ENCODE measurements around the gene AKR1C3.
"Not testable (repeated sequence)": the region's sequence is repeated elsewhere in the genome, so short reads cannot be mapped to it uniquely, and the experiment has no call there.

The AKR1C3 gene

DNA sequence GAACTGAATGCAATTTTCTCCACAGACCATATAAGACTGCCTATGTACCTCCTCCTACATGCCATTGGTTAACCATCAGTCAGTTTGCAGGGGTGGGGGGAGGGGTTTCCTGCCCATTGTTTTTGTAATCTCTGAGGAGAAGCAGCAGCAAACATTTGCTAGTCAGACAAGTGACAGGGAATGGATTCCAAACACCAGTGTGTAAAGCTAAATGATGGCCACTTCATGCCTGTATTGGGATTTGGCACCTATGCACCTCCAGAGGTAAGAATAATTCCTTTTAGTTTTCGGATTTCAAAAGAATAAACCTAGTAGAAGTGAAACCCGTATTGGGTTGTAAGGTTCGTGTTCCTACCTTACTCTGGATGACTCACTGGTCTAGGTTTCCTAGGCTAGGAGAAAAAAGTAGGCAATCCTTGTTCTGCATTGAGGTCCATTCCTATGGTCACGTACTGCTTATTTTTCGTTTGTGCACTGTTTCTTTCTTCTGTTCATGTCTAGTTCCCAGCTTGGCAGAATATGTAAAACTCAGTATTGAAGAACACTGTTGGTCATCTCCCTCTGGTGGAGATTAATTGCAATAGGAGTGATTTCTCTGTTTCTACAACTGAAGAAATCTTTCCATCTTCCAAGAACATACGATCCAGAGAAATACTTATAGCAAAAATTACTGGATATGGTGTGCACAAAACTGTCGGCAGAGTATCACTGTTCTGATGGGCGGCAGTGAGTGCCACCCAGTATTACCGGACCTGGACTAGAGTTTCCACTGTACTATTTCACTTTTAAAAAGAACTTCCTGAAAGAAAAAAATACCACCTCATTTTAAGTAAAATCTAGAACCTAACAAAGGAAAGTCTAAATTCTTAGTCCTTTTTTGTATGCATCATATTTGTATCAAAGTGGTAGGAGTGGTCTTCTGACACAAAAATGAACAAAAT, at the start of gene AKR1C3:
Gene AKR1C3 (plus strand): TSS at position 150 of the 941 bp plus-strand sequence. CDS start 31 bp downstream, at position 181.
- peak; percentile 44 for DNase-seq

DNA sequence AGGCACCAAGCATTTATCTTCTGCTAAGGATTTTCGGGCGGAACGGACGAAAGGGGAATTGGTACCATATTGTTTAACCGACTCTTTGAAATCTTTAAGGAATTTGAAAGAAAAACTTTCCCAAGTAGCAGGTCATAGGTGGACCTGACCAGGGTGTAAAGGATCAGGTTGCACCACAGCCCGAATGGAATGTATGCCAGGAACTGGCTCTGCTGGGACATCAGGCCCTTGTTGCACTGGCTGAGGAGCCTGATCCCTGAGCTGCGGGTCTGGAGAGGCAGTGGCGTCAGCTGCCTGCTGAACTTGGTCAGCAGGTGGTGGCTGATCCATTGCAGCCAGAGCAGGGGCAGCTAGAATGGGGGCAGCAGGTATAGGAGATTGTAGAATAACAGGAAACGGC, 49.1 kb upstream of the AKR1C3 start:
- no peak for DNase-seq

DNA sequence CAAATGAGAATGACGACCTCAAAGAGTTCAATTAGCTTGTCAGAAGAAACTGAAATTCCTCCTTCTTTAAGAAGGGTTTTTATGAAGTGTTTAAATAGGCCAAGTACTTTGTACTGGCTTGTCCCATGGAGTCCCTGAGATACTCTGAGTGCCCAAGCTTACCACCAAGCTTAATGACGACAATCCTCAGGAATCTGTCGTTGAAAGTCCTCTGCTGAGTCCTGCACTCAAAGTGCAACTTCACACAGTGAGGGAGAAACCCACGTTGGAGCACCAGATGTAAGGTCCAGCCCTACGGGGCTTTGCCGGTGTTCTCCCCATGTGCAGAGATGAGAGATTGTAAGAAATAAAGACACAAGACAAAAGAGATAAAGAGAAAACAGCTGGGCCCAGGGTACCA, 47.8 kb upstream of the AKR1C3 start:
- peak; percentile 14 for DNase-seq

DNA sequence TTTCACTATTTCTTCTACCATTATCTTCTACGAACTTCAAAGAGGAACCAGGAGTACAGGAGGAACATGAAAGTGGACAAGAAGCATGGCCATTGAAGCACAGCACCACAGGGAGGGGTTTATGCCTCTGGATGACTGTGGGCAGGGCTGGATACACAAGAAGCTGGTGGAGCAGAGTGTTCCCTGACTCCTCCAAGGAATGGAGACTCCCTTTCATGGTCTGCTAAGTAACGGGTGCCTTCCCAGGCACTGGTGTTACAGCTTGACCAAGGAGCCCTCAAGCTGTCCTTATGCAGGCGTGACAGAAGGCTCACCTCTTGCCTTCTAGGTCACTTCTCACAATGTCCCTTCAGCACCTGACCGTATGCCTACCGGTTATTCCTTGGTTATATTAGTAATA, 47.2 kb upstream of the AKR1C3 start:
- not testable (repeated sequence) for DNase-seq

DNA sequence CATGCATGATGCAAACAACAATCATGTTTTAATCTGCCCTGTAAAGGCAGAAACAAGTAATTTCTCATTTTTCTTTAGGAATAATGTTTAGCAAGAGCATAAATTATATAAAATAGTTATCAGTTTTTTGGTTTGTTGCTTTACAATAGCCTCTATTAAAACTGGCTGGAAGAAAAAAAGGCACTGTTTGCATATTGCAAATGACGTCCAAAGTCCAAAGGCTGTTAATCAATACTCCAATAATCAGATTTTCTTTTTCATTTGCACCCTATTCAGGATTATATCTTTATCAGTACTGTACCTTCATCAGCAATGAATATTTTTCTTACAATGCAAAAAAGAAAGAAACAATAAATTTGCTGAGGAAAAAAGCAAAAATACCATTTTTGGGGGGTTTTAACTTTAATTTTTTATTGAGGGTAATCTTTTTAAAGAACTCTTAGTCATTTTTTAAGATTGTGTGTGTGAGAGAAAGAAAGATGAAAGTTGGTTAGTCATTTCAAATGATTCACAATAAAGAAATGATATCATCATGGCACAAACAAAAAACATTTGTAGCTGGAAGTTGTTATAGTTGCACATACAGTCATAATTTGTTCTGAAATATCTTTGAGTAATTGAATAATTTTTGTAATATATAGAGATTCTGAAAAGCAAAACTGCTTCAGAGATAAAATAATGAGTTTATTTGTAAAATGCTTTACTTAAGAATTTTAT, 46.1 kb upstream of the AKR1C3 start:
- peak; percentile 18 for DNase-seq

DNA sequence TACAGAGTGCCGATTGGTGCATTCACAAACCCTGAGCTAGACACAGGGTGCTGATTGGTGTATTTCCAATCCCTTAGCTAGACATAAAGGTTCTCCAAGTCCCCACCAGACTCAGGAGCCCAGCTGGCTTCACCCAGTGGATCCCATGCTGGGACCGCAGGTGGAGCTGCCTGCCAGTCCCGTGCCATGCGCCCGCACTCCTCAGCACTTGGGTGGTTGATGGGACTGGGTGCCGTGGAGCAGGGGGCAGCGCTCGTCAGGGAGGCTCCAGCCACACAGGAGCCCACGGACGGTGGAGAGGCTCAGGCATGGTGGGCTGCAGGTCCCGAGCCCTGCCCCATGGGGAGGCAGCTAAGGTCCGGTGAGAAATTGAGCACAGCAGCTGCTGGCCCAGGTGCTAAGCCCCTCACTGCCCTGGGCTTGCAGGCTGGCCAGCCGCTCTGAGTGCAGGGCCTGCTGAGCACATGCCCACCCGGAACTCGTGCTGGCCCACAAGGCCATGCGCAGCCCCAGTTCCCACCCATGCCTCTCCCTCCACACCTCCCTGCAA, 41.2 kb upstream of the AKR1C3 start:
- DNase-seq, result not testable (repeated sequence)

DNA sequence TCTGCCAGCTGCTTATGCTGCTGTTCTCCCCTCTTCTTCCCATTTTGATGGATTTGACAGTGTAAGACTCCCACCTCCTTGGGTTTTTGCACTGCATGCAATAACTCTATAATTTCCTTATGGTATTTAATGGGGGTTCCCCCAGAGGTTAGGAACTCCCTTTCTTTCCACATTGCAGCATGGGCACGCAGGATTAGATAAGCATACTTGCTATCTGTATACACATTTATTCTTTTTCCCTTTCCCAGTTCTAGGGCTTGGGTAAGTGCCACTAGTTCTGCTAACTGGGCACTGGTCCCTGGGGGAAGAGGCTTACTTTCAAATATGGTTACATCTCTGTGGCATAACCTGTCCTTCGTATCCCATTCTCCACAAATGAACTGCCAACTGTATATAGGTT, 39.4 kb upstream of the AKR1C3 start:
- not testable (repeated sequence) for DNase-seq

DNA sequence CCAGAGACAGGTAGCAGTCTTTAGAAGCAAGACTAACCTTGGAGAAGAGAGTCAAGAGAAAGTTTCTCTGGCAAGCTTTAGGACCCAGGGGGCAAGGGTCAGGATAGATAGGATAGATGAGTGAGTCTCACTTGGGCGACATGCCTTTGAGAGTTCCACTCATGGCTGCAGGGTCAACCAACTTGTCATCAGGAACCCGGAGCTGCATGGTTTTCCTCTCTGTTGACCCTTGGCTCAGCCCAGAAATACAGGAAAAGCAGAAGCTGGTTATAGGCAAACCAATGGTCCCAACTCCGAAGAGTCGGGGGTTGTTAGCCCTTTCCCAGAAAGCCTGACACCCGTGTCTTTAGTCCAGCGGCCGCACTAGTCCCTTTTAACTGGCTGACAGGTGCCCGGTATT, 34.9 kb upstream of the AKR1C3 start:
- DNase-seq, result not testable (repeated sequence)

DNA sequence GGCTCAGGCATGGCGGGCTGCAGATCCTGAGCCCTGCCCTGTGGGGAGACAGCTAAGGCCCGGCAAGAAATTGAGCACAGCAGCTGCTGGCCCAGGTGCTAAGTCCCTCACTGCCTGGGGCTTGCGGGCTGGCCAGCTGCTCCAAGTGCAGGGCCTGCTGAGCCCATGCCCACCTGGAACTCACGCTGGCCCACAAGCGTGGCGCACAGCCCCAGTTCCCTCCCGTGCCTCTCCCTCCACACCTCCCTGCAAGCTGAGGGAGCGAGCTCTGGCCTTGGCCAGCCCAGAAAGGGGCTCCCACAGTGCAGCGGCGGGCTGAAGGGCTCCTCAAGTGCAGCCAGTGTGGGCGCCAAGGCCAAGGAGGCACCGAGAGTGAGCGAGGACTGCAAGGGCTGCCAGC, 33.4 kb upstream of the AKR1C3 start:
- DNase-seq, result not testable (repeated sequence)

DNA sequence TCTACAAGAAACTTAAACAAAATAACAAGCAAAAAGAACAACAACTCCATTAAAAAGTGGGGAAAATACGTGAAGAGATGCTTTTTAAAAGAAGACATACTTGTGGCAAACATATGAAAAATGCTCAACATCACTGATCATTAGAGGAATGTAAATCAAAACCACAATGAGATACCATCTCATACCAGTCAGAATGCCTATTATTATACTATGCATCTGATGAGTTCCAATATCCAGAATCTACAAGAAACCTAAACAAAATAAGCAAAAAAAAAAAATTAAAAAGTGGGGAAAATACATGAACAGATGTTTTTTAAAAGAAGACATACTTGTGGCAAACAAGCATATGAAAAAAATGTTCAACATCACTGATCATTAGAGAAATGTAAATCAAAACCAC, 29.6 kb upstream of the AKR1C3 start:
- peak; percentile 49 for DNase-seq

DNA sequence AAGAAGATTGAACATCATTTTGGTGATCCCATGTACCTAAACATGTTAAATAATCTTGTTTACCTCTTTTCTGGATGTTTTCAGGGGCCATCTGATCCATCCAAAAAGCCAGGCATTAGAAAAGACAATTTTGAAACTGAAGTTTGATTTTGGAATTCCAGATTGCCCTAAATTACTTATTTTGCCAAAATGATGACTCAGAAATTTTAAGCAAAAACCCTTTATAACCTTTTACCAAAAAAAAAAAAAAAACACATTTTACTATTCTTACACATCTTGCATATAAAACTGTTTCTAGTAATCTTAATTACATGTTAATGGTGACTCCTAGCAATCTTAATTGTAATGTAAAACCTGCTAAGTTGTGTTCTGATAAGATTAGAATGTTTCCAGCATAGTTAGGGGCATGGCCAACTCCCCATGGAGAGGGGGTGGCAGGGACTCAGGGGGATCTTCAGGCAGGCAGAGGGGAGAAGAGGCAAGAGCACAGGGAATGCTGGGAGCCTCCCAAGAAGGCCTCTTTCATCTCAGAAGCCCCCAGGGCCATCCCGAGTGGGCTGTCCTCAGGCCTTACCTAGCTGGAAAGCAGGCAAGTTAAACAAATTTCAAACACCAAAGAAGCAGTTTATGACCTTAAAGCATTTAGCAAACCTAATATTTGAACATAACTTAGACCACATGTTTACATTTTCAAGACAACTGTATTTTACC, 25.8 kb upstream of the AKR1C3 start:
- DNase-seq, result no peak

DNA sequence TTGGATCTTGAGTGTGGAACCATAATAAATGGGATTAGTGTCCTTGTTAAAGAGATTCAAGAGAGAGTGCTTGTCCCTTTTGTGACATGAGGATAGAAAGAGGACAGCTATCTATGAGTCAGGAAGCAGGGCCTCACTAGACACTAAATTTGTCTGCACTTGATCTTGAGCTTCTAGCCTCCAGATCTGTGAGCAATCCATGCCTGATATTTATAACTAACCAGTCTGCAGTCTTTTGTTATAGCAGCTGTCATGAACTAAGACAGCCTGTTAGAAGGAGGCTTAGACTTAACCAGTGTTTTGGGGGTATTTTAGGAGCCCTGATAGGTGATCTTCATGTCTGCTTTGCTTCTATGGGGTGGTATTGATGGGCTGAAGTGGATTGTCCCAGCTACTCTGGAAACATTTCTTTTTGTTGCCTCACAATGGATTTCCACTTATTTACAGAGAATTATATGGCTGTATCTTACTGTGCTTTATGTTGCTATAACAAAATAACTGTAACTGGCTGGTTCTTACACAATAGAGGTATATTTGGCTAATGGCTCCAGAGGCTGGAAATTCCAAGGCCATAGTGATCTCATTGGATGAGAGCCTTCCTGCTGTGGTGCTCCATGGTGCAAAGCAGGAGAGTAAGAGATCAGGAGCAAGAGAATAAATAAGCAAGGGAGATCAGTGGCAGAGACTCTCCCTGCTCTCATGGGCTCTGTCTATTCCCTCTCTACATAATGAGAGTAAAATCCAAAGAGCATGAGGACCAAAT, 23.4 kb upstream of the AKR1C3 start:
- DNase-seq, result no peak

DNA sequence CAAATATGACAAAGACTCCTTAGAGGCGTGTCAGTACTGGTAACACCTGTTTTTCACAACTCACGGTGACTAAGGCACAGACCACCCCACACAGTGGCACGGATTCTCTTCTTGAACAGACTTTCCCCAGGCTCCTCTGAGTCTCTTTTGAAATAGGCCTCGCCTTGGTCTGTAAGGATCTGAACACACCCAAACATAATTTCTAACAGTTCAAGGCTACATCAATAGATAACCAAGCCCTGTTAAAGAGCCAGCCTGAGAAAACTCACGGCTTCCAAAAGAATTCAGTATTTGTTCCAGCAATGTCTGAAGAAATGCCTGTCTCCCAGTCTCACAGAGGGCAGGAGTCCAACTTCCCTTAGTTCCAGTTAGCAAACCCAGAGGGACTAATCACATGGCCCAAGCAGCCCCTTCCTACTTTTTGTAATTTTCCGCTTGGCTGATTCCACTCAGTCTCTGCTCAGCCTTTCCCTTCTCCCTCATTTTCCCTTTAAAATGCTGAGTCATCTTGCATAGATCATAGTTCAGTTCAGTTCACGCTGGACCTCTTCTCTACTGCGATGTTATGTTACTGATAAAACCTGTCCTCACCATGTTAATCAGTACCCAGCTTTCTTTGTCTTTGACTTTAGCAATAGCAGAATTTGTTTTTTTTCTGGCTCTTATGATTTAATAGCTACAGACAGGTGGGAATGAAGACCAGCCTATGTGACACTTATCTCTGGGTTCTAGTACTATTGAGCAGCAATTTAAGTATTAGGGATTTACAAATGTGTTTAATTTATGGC, 22.6 kb upstream of the AKR1C3 start:
- DNase-seq, result peak; percentile 36

DNA sequence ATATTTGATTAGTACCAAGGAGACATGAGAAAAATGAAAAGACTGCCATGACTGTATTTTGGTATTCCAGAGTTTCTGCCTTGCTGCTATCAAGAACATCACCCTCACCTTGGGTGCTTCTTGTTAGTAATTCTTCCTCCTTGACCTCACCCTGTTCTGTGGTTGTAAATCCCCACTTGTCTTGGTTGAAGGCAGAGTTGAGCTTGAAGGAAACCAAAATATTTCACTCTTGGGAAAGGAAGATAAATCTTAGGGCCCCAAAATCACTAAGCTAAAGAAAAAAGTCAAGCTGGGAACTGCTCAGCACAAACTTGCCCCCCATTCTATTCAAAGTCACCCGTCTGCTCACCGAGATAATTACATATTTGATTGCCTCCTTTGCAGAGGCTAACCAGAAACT, 20.6 kb upstream of the AKR1C3 start:
- DNase-seq, result no peak

DNA sequence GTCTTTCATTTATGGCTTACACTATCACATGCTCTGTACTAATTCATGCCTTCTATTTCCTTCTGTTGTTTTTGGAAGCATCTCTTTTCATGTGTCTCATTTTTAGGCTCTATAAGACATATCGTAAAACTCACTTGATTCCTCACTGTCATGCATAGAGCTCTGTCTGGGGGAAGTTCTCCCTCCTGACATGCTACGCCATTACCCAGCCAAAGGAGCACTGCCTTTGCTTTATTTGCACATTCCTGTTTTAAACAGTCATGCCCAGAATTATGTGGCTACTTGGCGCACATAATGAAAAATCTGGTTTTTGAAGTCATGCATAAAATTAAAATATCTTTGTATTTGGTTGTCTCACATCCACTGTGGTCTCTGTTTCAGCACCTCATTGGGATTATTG, 17.6 kb upstream of the AKR1C3 start:
- no peak for DNase-seq

DNA sequence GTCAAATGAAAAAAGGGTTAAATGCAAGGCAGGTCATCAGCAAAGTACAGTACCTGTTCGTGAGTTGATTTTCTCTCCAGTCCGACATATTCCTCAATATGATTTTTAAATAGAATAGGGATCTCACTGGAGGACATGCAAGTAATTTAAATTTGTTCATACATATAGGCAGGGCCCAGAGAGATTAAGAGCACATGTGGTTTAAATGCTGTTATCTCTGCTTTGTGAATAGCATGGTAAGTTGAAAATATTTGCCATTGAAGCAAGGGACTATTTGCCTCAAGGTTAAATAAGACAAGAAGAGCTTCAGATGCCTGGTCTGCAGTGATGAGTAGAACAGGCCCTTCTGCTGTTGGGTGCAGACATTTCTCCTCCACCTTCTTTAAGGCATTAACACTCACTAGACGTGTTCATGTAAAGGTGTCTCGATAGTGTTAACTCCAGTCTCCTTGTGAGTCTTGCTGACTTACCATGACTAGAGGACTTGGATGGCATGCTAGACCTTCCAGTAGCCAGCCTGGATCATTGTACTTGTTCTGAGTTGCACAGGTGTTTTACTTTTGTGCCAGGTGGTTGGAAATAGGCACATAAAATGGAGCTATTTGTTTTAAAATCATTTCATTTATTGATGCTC, 15.6 kb upstream of the AKR1C3 start:
- DNase-seq, result no peak

DNA sequence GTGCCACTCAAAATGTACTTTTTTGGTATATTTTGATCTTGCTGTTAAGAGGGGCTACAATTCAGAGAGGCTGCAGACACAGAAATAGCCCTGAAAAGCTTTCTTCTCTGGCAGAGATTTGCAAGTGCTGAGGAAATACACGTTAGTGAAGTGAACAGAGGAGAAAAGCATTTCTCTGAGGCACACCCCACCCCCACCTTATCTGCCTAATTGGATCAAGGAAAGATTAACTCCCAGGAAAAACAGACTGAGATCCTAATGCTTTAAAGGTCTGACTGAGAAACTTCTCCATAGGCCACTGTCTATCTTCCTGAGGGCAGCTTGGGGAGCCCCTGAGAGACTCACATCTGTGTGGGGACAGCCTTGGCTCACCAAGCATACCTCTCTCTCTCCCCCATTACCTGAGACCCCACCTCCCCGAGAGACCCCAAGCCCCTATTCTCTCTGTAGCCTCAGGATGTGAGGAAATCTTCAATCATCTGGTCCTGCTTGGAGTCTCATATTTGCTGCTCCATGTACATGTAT, 14.8 kb upstream of the AKR1C3 start:
- DNase-seq, result no peak

DNA sequence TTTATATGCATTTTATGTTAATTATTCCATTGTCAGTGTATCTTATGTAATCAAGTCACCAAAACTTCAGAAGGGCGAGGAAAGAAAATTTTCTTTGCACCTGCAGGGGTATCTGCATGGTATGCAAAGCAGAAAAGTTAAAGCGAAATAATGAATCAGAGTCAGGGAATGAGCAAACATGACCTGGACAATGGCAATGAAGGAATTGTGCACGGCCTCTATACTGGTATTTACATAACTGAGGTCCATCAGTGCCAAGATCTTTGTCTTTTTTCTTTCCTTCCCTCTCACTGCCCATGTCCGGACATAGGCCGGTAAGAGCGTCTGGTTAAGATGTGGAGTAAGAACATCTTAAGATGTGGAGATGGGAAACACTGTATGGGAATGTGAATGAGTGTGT, 14.4 kb upstream of the AKR1C3 start:
- DNase-seq, result no peak

DNA sequence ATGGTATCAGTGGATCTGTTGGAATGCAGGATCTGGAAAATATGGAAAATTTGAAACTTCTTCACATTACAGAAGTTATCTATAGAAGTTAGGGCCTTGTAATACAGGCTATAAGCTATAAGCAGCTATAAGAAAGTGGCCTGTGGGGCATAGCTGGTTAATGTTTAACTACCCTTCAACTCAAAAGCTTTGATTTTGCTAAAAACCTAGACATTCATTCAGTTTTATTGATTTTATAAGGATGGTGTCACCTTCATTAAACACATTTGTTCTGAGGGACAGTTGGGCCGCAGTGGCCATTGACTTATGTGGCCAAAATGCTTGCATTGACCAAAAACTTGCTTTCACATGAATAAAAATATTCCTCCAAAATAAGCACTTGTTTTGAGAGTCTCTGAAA, 13.1 kb upstream of the AKR1C3 start:
- no peak for DNase-seq

DNA sequence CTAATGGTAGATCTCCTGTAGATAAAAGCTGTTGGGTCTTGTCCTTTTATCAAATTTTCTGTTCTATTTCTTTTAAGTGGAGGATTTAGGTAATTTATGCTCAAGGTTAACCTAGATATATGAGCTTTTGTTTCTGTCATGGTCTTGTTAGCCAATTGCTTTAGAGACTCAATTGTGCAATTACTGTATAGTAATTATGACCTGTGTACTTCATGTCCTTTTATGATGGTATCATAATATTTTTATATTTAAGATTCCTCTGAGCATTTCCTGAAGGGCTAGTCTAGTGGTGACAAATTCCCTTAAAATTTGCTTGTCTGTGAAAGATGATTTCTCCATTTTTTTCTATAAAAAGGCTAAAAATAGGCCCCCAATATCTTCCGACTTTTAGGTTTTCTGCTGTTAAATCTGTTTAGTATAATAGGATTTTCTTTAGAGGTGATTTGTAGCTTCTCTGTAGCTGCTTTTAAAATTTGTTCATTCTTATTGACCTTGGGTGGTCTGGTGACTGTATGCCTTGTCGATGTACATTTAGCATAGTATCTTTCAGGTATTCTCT, 5.4 kb upstream of the AKR1C3 start:
- DNase-seq, result no peak

All from EL (cell line).